Breast epithelium (tissue), 3 donors: ENCODE data around the gene KCNIP4.

Experiments
- CTCF ChIP-seq, 3 donors: fragments of 450-650 bp; IDR thresholded peaks; one replicate each; pipeline ENCODE4 v1.5.1; 2016 to 2017; ENCODE audit warnings: antibody characterized with exemption in 3 of 3, mild to moderate bottlenecking in 3 of 3, moderate library complexity in 3 of 3
- POLR2AphosphoS5 ChIP-seq, 3 donors: sonication (generic); formaldehyde crosslinking; IDR thresholded peaks; one replicate each; pipeline ENCODE4 v1.6.1; 2017; ENCODE audit warnings: antibody characterized with exemption in 3 of 3

GRCh38 chr4:21596521-21596920 is 352.1 kb downstream of the KCNIP4 start:
- no peak for TF ChIP-seq POLR2AphosphoS5 (IDR thresholded peaks at IDR 0.05)
- TF ChIP-seq CTCF (IDR thresholded peaks at IDR 0.05) = no peak
